H1 (cell line): ENCODE results near the gene P2RX2. TPM values are rescaled to one million over a fixed set of nuclear protein-coding genes. Genes with fewer than 3 reads are reported as not detected.

ENCODE experiments used
- CTCF ChIA-PET: fragments of 300-600 bp; sonication (Branson Sonifier 250); formaldehyde crosslinking; loops from one replicate; lab custom pipeline; 2021; ENCODE audit not compliant: partially characterized antibody; lab: Charles Lee
- POLR2A ChIA-PET: fragments of 300-600 bp; sonication (Branson Sonifier 250); formaldehyde crosslinking; loops from one replicate; lab custom pipeline; 2021; ENCODE audit warnings: inconsistent platforms; ENCODE audit not compliant: partially characterized antibody; lab: Charles Lee
- DNase-seq, 2 experiments: peaks; one replicate each; pipeline versions ENCODE4 v3.0.0 to v3.0.0-alpha.2; 2010 to 2022; ENCODE audit warnings: low spot score in 2 of 2, low read depth in 1 of 2, mixed read lengths in 1 of 2
- FAIRE-seq: peaks from 2 replicates; lab custom pipeline; 2011; peaks lifted over from hg19 to GRCh38; lab: Jason Lieb, UNC
- H2AFZ ChIP-seq: 2 replicates; pipeline ENCODE4 v1.8.1; 2012; ENCODE audit warnings: low read length, inconsistent platforms
- H2AK5ac ChIP-seq: 2 replicates; pipeline ENCODE4 v1.6.1; 2013; ENCODE audit warnings: low read depth, low read length
- H2BK120ac ChIP-seq: replicated peaks from 2 replicates; pipeline ENCODE3; 2013; ENCODE audit warnings: low read depth, low read length, inconsistent platforms
- H2BK12ac ChIP-seq: 2 replicates; pipeline ENCODE4 v1.6.1; 2013; ENCODE audit warnings: low read depth, low read length
- H2BK15ac ChIP-seq: 2 replicates; pipeline ENCODE4 v1.6.1; 2013; ENCODE audit warnings: low read length
- H2BK20ac ChIP-seq: 2 replicates; pipeline ENCODE4 v1.6.1; 2013; ENCODE audit warnings: low read length
- H2BK5ac ChIP-seq: 2 replicates; pipeline ENCODE4 v1.6.1; 2013; ENCODE audit warnings: low read depth, low read length
- H3K14ac ChIP-seq: 2 replicates; pipeline ENCODE4 v1.6.1; 2013; ENCODE audit warnings: inconsistent platforms; ENCODE audit not compliant: insufficient read length
- H3K18ac ChIP-seq: 2 replicates; pipeline ENCODE4 v1.6.1; 2013; ENCODE audit warnings: low read length; ENCODE audit errors: extremely low read depth
- H3K23ac ChIP-seq: 2 replicates; pipeline ENCODE4 v1.6.1; 2013; ENCODE audit warnings: inconsistent platforms; ENCODE audit not compliant: insufficient read length
- H3K23me2 ChIP-seq: 2 replicates; pipeline ENCODE4 v1.6.1; 2013; ENCODE audit warnings: low read depth, low read length
- H3K27ac ChIP-seq: 2 replicates; pipeline ENCODE4 v1.6.1; 2011; ENCODE audit warnings: low read depth, low read length, inconsistent platforms
- H3K27me3 ChIP-seq, 4 experiments: replicated peaks in 1 of 4; 1 replicate in 1 of 4; 2 replicates in 3 of 4; pipeline versions ENCODE4 v1.6.1 to v1.8.1; 2011 to 2013; ENCODE audit warnings: low read length in 3 of 4, mild to moderate bottlenecking in 3 of 4, inconsistent platforms in 2 of 4, mixed read lengths in 2 of 4, moderate library complexity in 1 of 4; ENCODE audit not compliant: control insufficient read depth in 3 of 4, insufficient read depth in 3 of 4; ENCODE audit errors: extremely low read depth in 1 of 4
- H3K36me3 ChIP-seq, 4 experiments: 2 replicates each; pipeline versions ENCODE4 v1.6.1 to v1.8.1; 2011 to 2013; ENCODE audit warnings: mild to moderate bottlenecking in 4 of 4, low read length in 3 of 4, moderate library complexity in 2 of 4, control low read depth in 1 of 4, inconsistent platforms in 1 of 4; ENCODE audit not compliant: insufficient read depth in 4 of 4, control insufficient read depth in 2 of 4
- H3K4ac ChIP-seq: replicated peaks from 2 replicates; pipeline ENCODE3; 2013; ENCODE audit warnings: low read length, low read depth, mixed read lengths, inconsistent platforms; ENCODE audit not compliant: insufficient read length
- H3K4me1 ChIP-seq, 4 experiments: replicated peaks in 1 of 4; 1 replicate in 1 of 4; 2 replicates in 3 of 4; pipeline versions ENCODE4 v1.6.1 to v1.8.1; 2011 to 2013; ENCODE audit warnings: low read length in 3 of 4, inconsistent platforms in 2 of 4, mixed read lengths in 1 of 4; ENCODE audit not compliant: insufficient read depth in 4 of 4, control insufficient read depth in 3 of 4
- H3K4me2 ChIP-seq, 2 experiments: 2 replicates each; pipeline versions ENCODE4 v1.6.1 to v1.8.1; 2011 to 2013; ENCODE audit warnings: low read depth in 2 of 2, low read length in 2 of 2, control low read depth in 1 of 2, inconsistent platforms in 1 of 2, mild to moderate bottlenecking in 1 of 2; ENCODE audit not compliant: insufficient read depth in 1 of 2
- H3K4me3 ChIP-seq, 4 experiments: fragments of 200-600, 300-600 bp in 1 of 4; sonication (generic), shearing (Covaris generic), sonication (Bioruptor Twin) in 1 of 4; 2 replicates each; pipeline versions ENCODE4 v1.5.1 to v1.8.1; 2011 to 2016; ENCODE audit warnings: low read length in 4 of 4, low read depth in 3 of 4, control low read depth in 2 of 4, inconsistent platforms in 2 of 4, mild to moderate bottlenecking in 2 of 4, mixed read lengths in 1 of 4, moderate library complexity in 1 of 4; ENCODE audit not compliant: insufficient read depth in 2 of 4; ENCODE audit errors: extremely low read depth in 1 of 4
- H3K56ac ChIP-seq: replicated peaks from 2 replicates; pipeline ENCODE3; 2013; ENCODE audit warnings: low read depth, mild to moderate bottlenecking, mixed read lengths, low read length, inconsistent platforms; ENCODE audit not compliant: insufficient read length
- H3K79me1 ChIP-seq: 2 replicates; pipeline ENCODE4 v1.6.1; 2013; ENCODE audit warnings: low read depth, low read length, control low read depth
- H3K79me2 ChIP-seq, 2 experiments: 2 replicates each; pipeline versions ENCODE4 v1.6.1 to v1.8.1; 2012 to 2013; ENCODE audit warnings: low read length in 2 of 2, mild to moderate bottlenecking in 2 of 2, inconsistent platforms in 1 of 2; ENCODE audit not compliant: insufficient read depth in 2 of 2, control insufficient read depth in 1 of 2
- H3K9ac ChIP-seq, 4 experiments: replicated peaks in 1 of 4; 1 replicate in 1 of 4; 2 replicates in 3 of 4; pipeline versions ENCODE4 v1.6.1 to v1.8.1; 2011 to 2013; ENCODE audit warnings: low read depth in 3 of 4, low read length in 3 of 4, control low read depth in 2 of 4, mild to moderate bottlenecking in 2 of 4, moderate library complexity in 2 of 4, inconsistent platforms in 1 of 4; ENCODE audit errors: extremely low read depth in 1 of 4
- H3K9me3 ChIP-seq, 2 experiments: 2 replicates each; pipeline versions ENCODE4 v1.6.1 to v1.8.1; 2012 to 2013; ENCODE audit warnings: mild to moderate bottlenecking in 2 of 2, moderate library complexity in 2 of 2, control low read depth in 1 of 2, inconsistent platforms in 1 of 2, low read depth in 1 of 2, low read length in 1 of 2, mixed read lengths in 1 of 2; ENCODE audit not compliant: insufficient read depth in 2 of 2
- H4K20me1 ChIP-seq, 2 experiments: replicated peaks in 1 of 2; 2 replicates each; pipeline versions ENCODE3 to v1.8.1; 2011 to 2013; ENCODE audit warnings: inconsistent platforms in 2 of 2, low read length in 2 of 2, mild to moderate bottlenecking in 1 of 2; ENCODE audit not compliant: insufficient read depth in 2 of 2, control insufficient read depth in 1 of 2
- H4K5ac ChIP-seq: 2 replicates; pipeline ENCODE4 v1.6.1; 2013; ENCODE audit warnings: low read length, low read depth, mixed read lengths, inconsistent platforms; ENCODE audit not compliant: insufficient read length
- H4K8ac ChIP-seq: 2 replicates; pipeline ENCODE4 v1.8.0; 2013; ENCODE audit warnings: mild to moderate bottlenecking, moderate library complexity, low read length, inconsistent platforms; ENCODE audit not compliant: insufficient read depth; ENCODE audit errors: extremely low read depth
- H4K91ac ChIP-seq: replicated peaks from 2 replicates; pipeline ENCODE3; 2013; ENCODE audit warnings: low read length, mixed read lengths, inconsistent platforms; ENCODE audit not compliant: insufficient read length
- GABPA ChIP-seq: IDR thresholded peaks from 2 replicates; pipeline ENCODE4 v1.6.1; 2011; ENCODE audit warnings: mild to moderate bottlenecking, low read length, moderate library complexity, borderline replicate concordance; ENCODE audit not compliant: insufficient read depth
- MAFK ChIP-seq: IDR thresholded peaks from 2 replicates; pipeline ENCODE4 v1.6.1; 2012; ENCODE audit warnings: low read depth, mild to moderate bottlenecking, improper control_type of control experiment, low read length
- NRF1 ChIP-seq: IDR thresholded peaks from 2 replicates; pipeline ENCODE4 v1.6.1; 2011; ENCODE audit warnings: mild to moderate bottlenecking, low read depth, low read length, improper control_type of control experiment
- POLR2A ChIP-seq, 2 experiments: IDR thresholded peaks; 1 replicate in 1 of 2; 2 replicates in 1 of 2; pipeline ENCODE4 v1.6.1; 2011; ENCODE audit warnings: low read depth in 2 of 2, low read length in 2 of 2, mild to moderate bottlenecking in 2 of 2; ENCODE audit errors: control extremely low read depth in 1 of 2
- POLR2AphosphoS5 ChIP-seq: IDR thresholded peaks from 2 replicates; pipeline ENCODE4 v1.6.1; 2011; ENCODE audit warnings: low read depth, low read length
- WGBS, 2 experiments: shearing (Covaris generic) in 1 of 2; methylation state at CpG; one replicate each; pipeline versions ENCODE4 v1.1.6 to v1.1.7; 2013 to 2015; ENCODE audit warnings: low lambda C conversion rate in 2 of 2, mixed read lengths in 2 of 2, inconsistent platforms in 1 of 2, low coverage in 1 of 2, missing lambda C conversion rate in 1 of 2; ENCODE audit not compliant: insufficient replicate concordance in 2 of 2, insufficient coverage in 1 of 2, insufficient read length in 1 of 2; ENCODE audit errors: extremely low coverage in 1 of 2, missing lambda C conversion rate in 1 of 2; 5-methylcytosine and 5-hydroxymethylcytosine counted together
- polyA plus RNA-seq, 7 experiments: library from polyadenylated mRNA; depleted of rRNA in 3 of 7; stranded (reverse) in 5 of 7; unstranded in 2 of 7; fragments of >200 nt in 5 of 7; fragments of 200-250 nt in 2 of 7; gene quantifications; 1 replicate in 5 of 7; 2 replicates in 1 of 7; 4 replicates in 1 of 7; pipeline versions ENCODE4 v1.2.1 to v1.2.3, GENCODE V29; 2011 to 2013; ENCODE audit warnings: missing spikeins in 2 of 7, mixed read lengths in 2 of 7
- total RNA-seq: library from RNA; stranded (reverse); fragmentation: NEBNext Ultra II Directional; extraction: Animal tissue kit (Norgen Biotek cat#: 25700); gene quantifications from 2 replicates; pipeline ENCODE4 v1.2.1, GENCODE V29; 2021

The P2RX2 gene
- total and polyA plus RNA-seq, 2 of the 8 experiments (the other 6 are each of a cell fraction or from before 2014, with no cell fraction given) = 0.84 to 2.2 TPM

- Histone ChIP-seq H3K4me3 (no peak overlapping the region), H3K9me3 (peaks cover 2 to 15% of the 10 kb centered on the region in 2 experiments; a peak in 3 of 4 replicates), H3K4me2 (no peak overlapping the region), H4K91ac (no peak overlapping the region), H2AFZ (no peak overlapping the region), H2BK20ac (no peak overlapping the region), H3K18ac (no peak overlapping the region), H3K9ac (no peak overlapping the region), H3K27me3 (peaks cover 20 to 36% (median 28%) of the 10 kb centered on the region in 4 experiments), H2BK120ac (no peak overlapping the region), H4K8ac (peak overlapping the region; percentile 36; the same call in 1 of the 2 replicates), H3K27ac (no peak overlapping the region), H3K79me2 (no peaks in the 10 kb centered on the region), H2BK12ac (no peak overlapping the region), H2BK15ac (no peak overlapping the region), H3K56ac (no peak overlapping the region), H4K20me1 (peaks cover 7 to 14% of the 10 kb centered on the region in 2 experiments), H3K23ac (no peak overlapping the region), H3K14ac (no peak overlapping the region), H3K36me3 (peaks cover 13 to 26% (median 19%) of the 10 kb centered on the region in 4 experiments; a peak in 7 of 8 replicates), H3K4me1 (peaks cover 0 to 3% (median 0%) of the 10 kb centered on the region in 4 experiments; a peak in 3 of 7 replicates), H2BK5ac (no peak overlapping the region), H4K5ac (no peak overlapping the region), H3K79me1 (no peaks in the 10 kb centered on the region), H3K4ac (no peak overlapping the region), H2AK5ac (no peak overlapping the region), H3K23me2 (no peaks in the 10 kb centered on the region; the same call in 1 of the 2 replicates)
- TF ChIP-seq GABPA = 0 out of 2 replicates have a peak, but pooled peaks have one; percentile 16
- TF ChIP-seq POLR2A (IDR thresholded peaks at IDR 0.05; ENCODE audit: control extremely low read depth in 1 of 2, low read depth in 2 of 2, low read length in 2 of 2) = peak; percentile 10 to 45; a peak in 1 of 3 replicates
- TF ChIP-seq MAFK = no peak
- TF ChIP-seq NRF1 = no peak
- peak; percentile 50 for TF ChIP-seq POLR2AphosphoS5
- DNase-seq (no peak), FAIRE-seq (no peak)
- 90% methylated on average over 24 of the region's 28 CpGs; no CpG with 5 or more reads in 1 of the 2 experiments for WGBS, 2 experiments
- POLR2A ChIA-PET = interaction anchor here (0.7 to 3.4 kb wide), 8 partner anchors 10 to 148 kb away, joined by 3 to 26 read pairs (median 3); no protein-coding TSS in a partner anchor
- CTCF ChIA-PET = interaction anchor here (1.0 to 4.6 kb wide), 6 partner anchors 11 to 161 kb away, joined by 3 to 28 read pairs (median 5); no protein-coding TSS in a partner anchor
Measured at GRCh38 chr12:132620899-132621656, 2.5 kb downstream of the P2RX2 start.
